Measurements from ENCODE around the gene DTL.
"Not testable (repeated sequence)": the region's sequence is repeated elsewhere in the genome, so short reads cannot be mapped to it uniquely, and the experiment has no call there.

Gene DTL, protein sequence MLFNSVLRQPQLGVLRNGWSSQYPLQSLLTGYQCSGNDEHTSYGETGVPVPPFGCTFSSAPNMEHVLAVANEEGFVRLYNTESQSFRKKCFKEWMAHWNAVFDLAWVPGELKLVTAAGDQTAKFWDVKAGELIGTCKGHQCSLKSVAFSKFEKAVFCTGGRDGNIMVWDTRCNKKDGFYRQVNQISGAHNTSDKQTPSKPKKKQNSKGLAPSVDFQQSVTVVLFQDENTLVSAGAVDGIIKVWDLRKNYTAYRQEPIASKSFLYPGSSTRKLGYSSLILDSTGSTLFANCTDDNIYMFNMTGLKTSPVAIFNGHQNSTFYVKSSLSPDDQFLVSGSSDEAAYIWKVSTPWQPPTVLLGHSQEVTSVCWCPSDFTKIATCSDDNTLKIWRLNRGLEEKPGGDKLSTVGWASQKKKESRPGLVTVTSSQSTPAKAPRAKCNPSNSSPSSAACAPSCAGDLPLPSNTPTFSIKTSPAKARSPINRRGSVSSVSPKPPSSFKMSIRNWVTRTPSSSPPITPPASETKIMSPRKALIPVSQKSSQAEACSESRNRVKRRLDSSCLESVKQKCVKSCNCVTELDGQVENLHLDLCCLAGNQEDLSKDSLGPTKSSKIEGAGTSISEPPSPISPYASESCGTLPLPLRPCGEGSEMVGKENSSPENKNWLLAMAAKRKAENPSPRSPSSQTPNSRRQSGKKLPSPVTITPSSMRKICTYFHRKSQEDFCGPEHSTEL

DNA sequence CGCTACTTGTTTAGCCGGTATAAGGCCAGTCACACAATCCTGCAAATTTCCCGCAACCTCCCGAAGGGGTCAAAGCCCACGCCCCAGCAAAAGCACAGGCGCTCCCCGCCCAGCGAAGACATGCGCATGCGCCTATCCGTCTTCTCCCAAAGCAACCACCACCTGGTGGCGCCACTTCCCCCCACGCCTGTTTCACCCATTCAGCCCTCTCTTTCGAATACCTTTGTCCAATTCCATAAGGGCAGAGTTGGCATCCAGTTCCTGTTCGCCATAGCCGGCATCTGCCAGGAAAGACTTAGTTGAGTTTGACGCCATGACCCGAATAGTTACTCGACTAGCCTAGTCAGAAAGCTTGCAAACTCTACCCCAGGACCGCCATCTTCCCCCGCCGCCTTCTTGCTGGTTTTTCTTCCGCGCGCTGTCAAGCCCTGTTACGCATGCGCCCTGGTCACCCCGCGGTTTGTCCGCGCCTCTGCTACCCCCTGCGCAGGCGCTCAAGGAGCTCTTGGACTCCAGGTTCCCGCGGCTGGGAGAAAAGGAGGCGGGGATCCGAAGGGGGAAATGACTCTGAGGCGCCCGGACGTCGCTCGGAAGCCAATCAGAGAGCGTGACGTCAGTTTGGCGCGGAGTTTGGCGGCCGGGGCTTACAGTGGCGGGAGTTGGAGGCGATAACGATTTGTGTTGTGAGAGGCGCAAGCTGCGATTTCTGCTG lies at the start of gene DTL, which contains the start of gene INTS7:
Gene DTL (plus strand): TSS at position 626 of the 712 bp plus-strand sequence. CDS start 143 bp downstream, outside the sequence.
Gene INTS7 (minus strand): TSS at position 435 of the 712 bp plus-strand sequence. CDS start 120 bp downstream, at position 315.
- peak; percentile 97 for DNase-seq

DNA sequence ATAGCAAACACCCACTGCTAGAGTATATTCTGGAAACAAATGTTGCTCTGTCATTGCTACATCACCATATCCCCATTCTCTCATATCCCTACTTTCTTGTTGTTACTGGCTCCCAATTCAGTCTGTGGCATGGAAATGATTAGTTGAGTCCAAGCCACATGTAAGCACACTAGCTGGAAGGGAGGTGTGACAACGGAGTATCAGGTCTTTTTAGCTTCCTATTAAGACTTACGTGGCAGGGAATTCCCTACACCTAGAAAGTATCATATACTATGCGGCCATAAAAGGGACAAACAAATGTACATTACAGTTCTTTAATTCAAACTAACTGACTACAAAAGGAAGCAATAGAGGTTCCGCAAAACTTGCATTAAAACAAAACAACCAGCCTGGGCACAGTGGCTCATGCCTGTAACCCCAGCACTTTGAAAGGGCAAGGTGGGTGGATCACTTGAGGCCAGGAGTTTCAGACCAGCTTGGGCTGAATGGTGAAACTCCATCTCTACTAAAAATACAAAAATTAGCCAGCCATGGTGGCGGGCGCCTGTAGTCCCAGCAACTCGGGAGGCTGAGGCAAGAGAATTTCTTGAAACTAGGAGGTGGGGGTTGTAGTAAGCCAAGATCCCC lies 48.8 kb upstream of the DTL start:
- no peak for DNase-seq

DNA sequence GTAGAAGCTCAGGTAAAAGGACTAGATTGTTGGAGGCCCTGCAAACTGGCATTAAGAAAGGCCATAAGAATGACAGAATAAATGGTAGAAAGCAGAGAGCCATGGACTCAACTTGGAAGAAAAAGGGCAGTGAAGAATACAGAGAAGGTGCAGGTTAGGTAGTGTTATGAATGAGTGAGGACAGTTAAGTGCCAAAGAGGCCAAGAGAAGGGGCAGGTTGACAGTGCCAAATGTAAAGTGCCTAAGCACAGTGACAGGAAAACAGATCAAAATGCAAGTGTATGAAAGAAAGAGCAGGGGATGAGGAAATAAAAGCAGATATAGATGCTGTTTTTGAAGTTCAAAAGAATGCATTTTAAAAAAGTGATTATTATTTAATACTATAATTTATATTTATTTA lies 43.9 kb upstream of the DTL start:
- DNase-seq, result no peak

DNA sequence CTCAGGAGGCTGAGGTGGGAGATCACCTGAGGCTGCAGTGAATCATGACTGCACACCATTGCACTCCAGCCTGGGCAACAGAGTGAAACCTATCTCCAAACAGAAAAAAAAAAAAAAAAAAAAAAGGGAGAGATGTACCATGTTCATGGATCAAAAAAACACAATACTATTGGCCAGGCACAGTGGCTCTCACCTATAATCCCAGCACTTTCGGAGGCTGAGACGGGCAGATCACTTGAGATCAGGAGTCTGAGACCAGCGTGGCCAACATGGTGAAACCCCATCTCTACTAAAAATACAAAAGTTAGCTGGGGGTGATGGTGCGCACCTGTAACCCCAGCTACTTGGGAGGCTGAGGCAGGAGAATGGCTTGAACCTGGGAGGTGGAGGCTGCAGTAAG lies 38.1 kb upstream of the DTL start:
- DNase-seq, result not testable (repeated sequence)

DNA sequence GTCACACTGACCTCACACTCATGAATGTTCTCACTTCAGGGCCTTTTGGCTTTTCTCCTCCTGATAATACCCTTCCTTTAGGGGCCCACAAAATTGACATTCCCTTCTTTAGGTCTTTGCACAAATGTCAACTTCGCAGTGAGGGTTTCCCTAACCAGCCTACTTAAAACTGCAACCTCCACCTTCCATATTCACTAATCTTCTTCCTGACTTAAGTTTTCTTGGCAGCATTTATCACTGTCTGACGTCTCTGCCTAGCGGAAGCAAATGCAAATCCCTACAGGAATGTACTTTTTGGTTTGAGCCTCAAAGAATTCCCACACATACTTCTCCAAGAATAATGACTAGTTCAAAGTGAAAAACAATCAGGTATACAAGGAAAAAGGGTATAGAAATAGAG lies 33.0 kb upstream of the DTL start:
- no peak for DNase-seq

DNA sequence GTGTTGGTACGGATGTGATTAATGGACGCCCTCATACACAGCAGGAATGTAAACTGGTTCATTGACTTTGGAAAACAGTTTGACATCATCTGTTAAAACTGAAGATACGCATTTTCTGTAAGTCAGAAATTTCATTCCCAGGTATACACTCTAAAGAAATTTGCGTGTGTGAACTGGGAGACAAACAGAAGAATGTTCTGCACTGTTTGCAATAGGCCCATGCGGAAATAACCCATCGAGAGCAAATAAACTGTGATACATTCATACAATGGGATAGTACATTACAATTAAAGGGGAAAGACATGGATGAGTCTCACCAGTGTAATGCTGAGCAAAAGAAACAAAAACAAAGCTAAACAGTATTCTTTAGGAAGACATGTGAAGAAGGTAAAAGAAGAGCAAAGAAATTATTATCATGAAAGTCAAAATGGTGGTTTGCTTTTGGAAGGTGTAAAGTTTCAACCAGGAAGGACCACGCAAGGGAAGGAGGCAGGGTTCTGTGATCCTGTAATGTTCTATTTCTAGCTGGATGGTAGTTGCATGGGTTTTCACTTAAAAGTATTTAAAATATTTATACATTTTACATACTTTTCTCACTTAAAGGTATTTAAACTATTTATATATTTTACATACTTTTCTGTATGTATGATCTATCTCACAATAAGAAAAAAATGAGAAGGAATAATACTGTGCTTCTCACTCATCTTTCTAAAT lies 30.5 kb upstream of the DTL start:
- no peak for DNase-seq

DNA sequence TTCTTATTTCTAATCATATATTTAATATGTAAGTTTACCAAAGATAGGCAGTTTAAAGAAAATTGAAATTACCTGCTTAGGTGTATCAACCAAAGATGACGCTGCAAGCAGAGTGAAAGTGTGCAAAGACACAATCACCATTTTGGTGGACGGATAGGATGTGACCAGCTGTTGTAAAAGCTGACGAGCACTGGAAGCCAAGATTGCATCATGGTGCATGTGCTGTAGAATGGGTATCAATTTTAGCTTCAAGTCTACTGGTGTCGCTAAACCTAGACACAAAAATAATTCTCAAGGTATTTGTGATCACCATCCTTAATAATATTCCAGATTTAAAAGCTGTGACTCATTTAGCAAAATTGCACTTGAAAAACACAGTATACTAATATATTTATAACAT lies 28.4 kb upstream of the DTL start:
- DNase-seq, result no peak

DNA sequence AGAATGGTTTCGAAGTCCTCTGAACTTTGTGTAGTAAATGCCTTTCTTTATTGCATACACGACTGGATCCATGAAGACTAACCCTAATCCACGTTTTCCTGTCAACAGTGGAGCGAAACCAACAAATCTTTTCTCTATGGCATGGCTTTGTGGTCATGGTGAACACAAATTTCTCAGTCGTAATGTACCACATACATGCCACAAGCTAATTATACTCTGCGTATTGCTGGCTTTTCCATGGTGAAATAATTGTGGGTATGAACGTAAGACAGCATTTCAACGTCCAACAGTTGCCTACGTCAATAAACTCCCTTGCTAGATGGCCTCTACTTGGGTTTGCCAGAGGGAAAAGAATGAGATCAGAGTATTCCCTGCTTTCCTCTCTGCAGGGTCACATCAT lies 27.7 kb upstream of the DTL start:
- DNase-seq, result no peak

DNA sequence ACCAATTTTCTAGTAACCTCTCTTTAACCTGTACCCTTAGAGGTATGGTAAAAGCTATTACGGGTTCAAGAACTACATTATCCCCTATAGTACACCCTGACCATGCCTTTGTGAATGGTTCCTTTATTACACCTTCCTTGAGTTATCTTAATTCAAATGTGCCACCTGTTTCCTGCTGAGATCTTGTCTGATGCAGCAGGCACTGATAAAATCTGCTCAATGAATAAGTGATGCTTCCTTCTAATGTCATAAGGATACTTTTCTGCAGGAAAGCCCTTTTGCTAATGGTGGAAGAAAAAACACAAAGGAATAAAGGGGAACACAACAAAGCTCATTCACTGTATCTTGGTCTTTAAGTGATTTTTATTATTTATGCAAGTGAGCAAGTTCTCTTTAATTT lies 26.0 kb upstream of the DTL start:
- no peak for DNase-seq

DNA sequence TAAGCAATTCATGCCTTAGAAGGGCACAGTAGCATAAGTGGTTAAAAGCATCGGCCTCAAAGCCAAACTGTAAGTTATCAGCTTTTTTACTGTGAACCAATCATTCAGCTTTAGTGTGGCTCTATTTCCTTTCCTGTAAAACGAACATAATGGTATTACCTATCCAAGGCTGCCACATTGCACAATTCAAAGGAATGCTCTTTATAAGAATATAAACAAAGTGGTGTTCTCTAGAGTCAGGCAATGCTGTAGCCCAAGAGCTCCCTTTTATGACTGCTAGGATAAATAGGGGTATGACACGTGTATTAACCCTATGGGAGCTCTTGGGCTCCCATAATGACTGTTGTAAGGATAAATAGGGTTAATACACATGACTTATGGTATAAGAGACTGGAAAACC lies 25.5 kb upstream of the DTL start:
- no peak for DNase-seq

DNA sequence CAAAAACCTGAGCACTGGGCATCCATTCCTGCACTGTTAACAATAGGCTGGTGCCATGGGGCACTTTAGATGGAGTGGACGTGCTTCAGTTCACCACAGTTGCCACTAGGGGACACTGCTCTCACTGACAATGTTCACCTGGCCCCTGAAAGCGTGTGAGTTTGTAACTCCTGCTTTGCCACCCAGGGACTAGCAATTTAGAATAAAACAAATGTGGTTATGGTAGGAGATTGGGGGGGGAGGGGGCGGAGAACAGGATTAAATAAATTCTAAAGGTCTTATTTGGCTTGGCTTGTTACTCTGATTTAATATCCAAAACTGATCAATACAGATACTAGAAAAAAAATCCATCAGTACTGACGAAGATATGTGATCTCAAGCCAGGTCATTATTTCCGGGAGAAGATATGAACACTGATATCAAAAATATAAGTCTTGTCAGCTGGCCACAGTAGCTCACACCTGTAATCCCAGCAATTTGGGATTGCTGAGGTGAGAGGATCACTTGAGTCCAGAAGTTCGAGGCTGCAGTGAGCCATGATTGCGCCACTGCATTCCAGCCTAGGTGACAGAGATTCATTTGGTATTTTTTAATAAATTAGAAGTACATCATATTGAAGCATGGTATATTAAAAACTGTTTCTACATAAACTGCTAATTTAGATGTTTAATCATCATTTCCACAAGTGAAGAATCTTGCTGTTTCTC lies 23.4 kb upstream of the DTL start:
- DNase-seq, result peak; percentile 32

DNA sequence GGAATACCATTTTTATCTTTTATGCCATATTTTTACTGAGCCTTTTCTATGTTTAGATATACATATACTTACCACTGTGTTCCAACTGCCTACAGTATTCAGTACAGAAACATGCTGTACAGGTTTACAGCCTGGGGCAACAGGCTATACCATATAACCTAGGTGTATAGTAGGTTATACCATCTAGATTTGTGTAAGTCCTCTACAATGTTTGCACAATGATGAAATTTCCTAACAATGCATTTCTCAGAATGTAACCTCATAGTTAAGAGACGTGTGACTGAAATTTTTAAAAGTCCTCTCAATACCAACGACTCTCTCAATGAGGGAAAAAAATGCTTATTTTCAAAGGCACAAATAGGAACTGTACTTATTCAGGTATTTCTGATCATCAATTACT lies 21.9 kb upstream of the DTL start:
- DNase-seq, result peak; percentile 33

DNA sequence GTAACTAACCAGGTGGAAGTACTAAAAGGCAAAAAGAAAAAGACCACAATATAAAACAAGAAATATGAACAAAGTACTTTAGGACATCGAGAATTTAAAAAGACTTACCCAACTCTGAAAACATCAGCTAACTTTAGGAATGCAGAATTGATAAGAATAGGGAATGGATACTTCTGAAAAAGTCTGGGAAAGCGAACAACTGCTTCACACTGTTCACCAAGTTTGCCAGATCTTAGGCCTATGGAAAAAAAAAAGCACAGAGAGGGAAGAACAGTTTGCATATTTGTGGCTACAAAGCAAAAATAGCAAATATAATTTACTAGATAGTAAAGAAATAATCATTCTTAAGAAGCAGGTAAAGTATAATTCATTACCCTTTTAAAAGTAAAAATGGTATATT lies 14.6 kb upstream of the DTL start:
- DNase-seq, result no peak

DNA sequence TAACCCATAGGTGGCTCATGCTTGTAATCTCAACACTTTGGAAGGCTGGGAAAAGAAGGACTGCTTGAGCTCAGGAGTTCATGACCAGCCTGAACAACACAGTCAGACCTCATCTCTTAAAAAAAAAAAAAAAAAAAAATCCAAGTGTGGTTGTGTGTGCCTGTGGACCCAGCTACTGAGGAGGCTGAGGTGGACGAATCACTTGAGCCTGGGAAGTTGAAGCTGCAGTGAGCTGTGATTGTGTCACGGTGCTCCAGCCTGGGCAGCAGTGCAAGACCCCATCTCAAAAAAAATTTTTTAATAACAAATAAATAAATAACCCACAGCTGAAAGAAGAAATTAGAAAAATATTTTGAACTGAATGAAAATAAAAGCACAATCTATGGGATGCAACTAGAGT lies 14.0 kb upstream of the DTL start:
- no peak for DNase-seq

DNA sequence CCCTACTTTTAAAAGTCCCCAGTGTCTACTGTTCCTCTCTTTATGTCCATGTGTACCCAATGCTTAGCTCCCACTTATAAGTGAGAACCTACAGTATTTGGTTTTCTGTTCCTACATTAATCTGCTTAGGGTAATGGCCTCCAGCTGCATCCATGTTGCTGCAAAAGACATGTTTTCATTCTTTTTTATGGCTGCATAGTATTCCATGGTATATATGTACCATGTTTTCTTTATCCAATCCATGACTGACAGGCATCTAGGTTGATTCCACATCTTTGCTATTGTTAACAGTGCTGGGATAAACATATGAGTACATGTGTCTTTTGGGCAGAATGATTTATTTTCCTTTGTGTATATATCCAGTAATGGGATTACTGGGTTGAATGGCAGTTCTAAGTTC lies 12.6 kb upstream of the DTL start:
- not testable (repeated sequence) for DNase-seq

DNA sequence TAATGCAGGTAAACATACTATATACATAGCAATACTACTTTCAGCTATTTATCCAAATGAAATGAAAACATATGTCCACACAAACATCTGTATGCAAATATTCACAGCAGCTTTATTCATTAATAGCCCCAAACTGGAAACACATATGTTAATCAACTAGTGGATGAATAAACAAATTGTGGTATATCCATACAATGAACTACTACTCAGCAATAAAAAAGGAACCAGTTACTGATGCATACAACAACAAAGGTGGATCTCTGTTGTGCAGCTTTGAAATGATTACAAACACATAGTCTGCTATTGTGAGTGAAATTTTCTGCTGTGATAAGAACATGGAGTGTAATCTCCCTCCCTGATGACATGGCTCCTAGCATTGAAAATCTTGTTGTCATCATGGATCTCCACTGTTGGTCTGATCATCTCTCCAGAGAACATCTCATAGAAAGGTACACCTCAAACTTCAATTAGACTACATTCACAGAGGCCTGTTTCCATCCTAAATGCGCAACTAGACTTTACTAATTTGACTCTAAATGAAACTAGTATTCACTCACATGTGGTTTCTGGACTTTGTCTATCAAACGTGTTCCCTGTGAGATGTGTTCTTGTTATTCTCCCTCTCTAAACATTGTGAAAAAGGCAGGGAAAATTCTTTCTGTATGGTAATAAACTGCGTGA lies 10.9 kb upstream of the DTL start:
- DNase-seq, result no peak

DNA sequence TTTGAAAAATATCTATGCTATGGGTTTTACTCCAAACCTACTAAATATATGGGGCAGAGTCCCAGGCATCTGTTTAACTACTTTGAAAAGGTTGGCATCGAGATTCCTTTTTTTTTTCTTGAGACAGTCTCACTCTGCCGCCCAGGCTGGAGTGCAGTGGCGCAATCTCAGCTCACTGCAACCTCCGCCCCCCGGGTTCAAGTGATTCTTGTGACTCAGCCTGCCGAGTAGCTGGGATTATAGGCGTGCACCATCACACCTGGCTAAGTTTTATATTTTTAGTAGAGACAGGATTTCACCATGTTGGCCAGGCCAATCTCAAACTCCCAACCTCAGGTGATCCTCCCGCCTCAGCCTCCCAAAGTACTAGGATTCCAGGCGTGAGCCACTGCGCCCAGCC lies 7.8 kb upstream of the DTL start:
- DNase-seq, result not testable (repeated sequence)

DNA sequence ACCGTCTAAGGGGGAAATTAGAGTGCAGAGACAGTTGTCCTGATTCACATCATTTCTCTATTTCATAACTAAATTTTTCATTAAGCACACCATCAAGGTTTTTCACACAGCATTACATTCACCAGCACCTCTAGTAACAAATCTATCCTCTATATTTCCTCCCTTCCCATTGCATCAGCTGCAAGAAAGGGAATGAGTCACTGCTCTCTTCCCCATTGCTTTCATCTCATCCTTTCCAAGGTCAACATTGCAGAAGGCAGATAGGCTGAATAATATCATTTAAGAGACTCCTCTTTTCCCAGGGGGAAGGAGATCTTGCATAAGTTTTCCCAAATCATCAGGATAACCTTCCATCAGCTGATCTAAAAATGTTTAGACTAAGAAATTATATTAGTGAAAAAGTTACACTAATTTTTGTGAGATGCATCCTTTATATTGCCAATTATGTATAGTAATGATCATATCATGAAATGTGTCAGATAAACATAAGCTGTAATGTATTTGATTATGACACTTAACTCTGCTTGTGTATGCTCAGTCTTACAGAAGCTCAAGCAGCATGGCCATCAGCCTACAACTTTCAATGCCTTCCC lies 4.5 kb upstream of the DTL start:
- DNase-seq, result no peak

DNA sequence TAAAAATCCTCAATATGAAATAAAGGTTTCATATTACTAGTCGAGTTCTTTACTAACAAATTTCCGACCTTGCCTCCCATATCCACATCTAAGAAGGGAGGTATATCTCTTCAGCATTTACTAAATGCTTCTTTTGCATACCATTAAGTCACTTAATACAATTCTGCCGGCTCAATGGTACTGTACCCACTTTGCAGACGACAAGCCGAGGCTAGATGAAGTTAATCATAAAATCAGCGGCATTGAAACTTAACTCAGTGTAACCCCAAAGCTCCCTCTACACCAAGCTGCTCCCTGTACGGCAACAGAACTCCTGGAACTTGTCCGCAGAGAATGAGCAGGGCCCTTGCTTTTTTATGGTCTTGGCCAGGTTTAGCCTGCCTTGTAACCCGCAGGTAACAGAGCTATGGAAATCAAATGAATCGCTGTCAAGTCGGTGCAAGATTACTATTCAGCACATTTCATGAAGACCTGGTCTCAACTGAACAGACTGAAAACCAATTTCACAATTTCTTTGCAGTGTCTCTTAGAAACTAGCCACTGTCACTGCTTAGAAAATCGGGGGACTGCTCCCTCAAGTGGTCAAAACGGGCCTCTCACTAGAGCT lies 929 bp upstream of the DTL start:
- no peak for DNase-seq
